ENCODE measurements around the gene FZD2.
A peak's percentile ranks its signal among the peaks of the same experiment; 100 is the strongest.
"Not testable (repeated sequence)": the region's sequence is repeated elsewhere in the genome, so short reads cannot be mapped to it uniquely, and the experiment has no call there.

The FZD2 gene

GRCh38 chr17:44556832-44557606 is at the start of gene FZD2:
TSS of gene FZD2 (plus strand) at chr17:44557484. CDS start at chr17:44557689, 205 bp downstream.
- TF ChIP-seq POLR2A (IDR thresholded peaks at IDR 0.05; ENCODE audit: extremely low read depth, insufficient read length) (no peak), CTCF (IDR thresholded peaks at IDR 0.05; ENCODE audit: low read depth, low read length) (no peak), MYC (IDR thresholded peaks at IDR 0.05; ENCODE audit: low read depth, low read length) (0 out of 2 replicates have a peak, but pooled peaks have one; percentile 31), MAX (IDR thresholded peaks at IDR 0.05; ENCODE audit: low read depth, low read length) (no peak)
- peak within 1 kb of the TSS; percentile 70 for H3K4me3 ChIP-seq (ENCODE audit: low read depth, low read length)
- peak; percentile 96 for DNase-seq (ENCODE audit: low read depth)

GRCh38 chr17:44511241-44512134 is 45.8 kb upstream of the FZD2 start:
- DNase-seq (ENCODE audit: low read depth), result peak; percentile 47
- not testable (repeated sequence) for H3K4me3 ChIP-seq (ENCODE audit: low read depth, low read length)

- no peak overlapping the region for H3K4me3 ChIP-seq (ENCODE audit: low read depth, low read length)
- TF ChIP-seq CTCF (IDR thresholded peaks at IDR 0.05; ENCODE audit: low read depth, low read length) (no peak), POLR2A (IDR thresholded peaks at IDR 0.05; ENCODE audit: extremely low read depth, insufficient read length) (no peak), MYC (IDR thresholded peaks at IDR 0.05; ENCODE audit: low read depth, low read length) (no peak), MAX (IDR thresholded peaks at IDR 0.05; ENCODE audit: low read depth, low read length) (no peak)
- no peak for DNase-seq (ENCODE audit: low read depth)
These were observed 39.3 kb upstream of the FZD2 start for GRCh38 chr17:44518032-44518431.

GRCh38 chr17:44522883-44523671 is 34.2 kb upstream of the FZD2 start:
- TF ChIP-seq CTCF (IDR thresholded peaks at IDR 0.05; ENCODE audit: low read depth, low read length), result peak; percentile 80
- no peak for TF ChIP-seq POLR2A (IDR thresholded peaks at IDR 0.05; ENCODE audit: extremely low read depth, insufficient read length)
- no peak overlapping the region for H3K4me3 ChIP-seq (ENCODE audit: low read depth, low read length)
- peak; percentile 74 for DNase-seq (ENCODE audit: low read depth)

GRCh38 chr17:44523672-44523972 is 33.7 kb upstream of the FZD2 start:
- no peak for TF ChIP-seq MAX (IDR thresholded peaks at IDR 0.05; ENCODE audit: low read depth, low read length)
- TF ChIP-seq MYC (IDR thresholded peaks at IDR 0.05; ENCODE audit: low read depth, low read length), result no peak
- TF ChIP-seq POLR2A (IDR thresholded peaks at IDR 0.05; ENCODE audit: extremely low read depth, insufficient read length), result no peak
- no peak for TF ChIP-seq CTCF (IDR thresholded peaks at IDR 0.05; ENCODE audit: low read depth, low read length)
- no peak overlapping the region for H3K4me3 ChIP-seq (ENCODE audit: low read depth, low read length)
- no peak for DNase-seq (ENCODE audit: low read depth)

- TF ChIP-seq MAX (IDR thresholded peaks at IDR 0.05; ENCODE audit: low read depth, low read length) (no peak), CTCF (IDR thresholded peaks at IDR 0.05; ENCODE audit: low read depth, low read length) (no peak), MYC (IDR thresholded peaks at IDR 0.05; ENCODE audit: low read depth, low read length) (no peak), POLR2A (IDR thresholded peaks at IDR 0.05; ENCODE audit: extremely low read depth, insufficient read length) (no peak)
- DNase-seq (ENCODE audit: low read depth), result no peak
- H3K4me3 ChIP-seq (ENCODE audit: low read depth, low read length), result no peak overlapping the region
These were observed 30.2 kb upstream of the FZD2 start for GRCh38 chr17:44527102-44527501.
